Measurements from ENCODE around the gene SNIP1.

- TF ChIP-seq CTCF (conservative IDR thresholded peaks at IDR 0.05; ENCODE audit: low read depth, low read length) (peak; percentile 74), EZH2 (IDR thresholded peaks at IDR 0.05; ENCODE audit: borderline replicate concordance, low read depth, low read length, poor library complexity, severe bottlenecking) (no peak)
Observed at GRCh38 chr1:37561133-37562132, 7.3 kb upstream of the SNIP1 start.

All from A673 (cell line).